ENCODE results near the gene CFAP74.

- TF ChIP-seq, protein P1, sequence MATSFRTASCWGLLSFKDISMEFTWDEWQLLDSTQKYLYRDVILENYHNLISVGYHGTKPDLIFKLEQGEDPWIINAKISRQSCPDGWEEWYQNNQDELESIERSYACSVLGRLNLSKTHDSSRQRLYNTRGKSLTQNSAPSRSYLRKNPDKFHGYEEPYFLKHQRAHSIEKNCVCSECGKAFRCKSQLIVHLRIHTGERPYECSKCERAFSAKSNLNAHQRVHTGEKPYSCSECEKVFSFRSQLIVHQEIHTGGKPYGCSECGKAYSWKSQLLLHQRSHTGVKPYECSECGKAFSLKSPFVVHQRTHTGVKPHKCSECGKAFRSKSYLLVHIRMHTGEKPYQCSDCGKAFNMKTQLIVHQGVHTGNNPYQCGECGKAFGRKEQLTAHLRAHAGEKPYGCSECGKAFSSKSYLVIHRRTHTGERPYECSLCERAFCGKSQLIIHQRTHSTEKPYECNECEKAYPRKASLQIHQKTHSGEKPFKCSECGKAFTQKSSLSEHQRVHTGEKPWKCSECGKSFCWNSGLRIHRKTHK (tag by site-specific recombination; IDR thresholded peaks at IDR 0.05), result no peak
- TF ChIP-seq KLF16 (tag by site-specific recombination; IDR thresholded peaks at IDR 0.05) (no peak), CTCF (tag by site-specific recombination; IDR thresholded peaks at IDR 0.05) (no peak), ZNF114 (tag by site-specific recombination; IDR thresholded peaks at IDR 0.05) (no peak), RBAK (tag by site-specific recombination; IDR thresholded peaks at IDR 0.05) (no peak), ZNF37A (tag by site-specific recombination; IDR thresholded peaks at IDR 0.05) (no peak), ZNF777 (tag by site-specific recombination; IDR thresholded peaks at IDR 0.05; ENCODE audit: borderline replicate concordance) (no peak), TCF7L2 (IDR thresholded peaks at IDR 0.05; ENCODE audit: borderline replicate concordance, low read depth, low read length) (no peak)
These were observed 18.1 kb downstream of the CFAP74 start for GRCh38 chr1:1985375-1986050.
